IMR-90 (cell line): ENCODE measurements around the gene NEXMIF.

Experiments used
- BHLHE40 ChIP-seq: fragments of 150-350 bp; IDR thresholded peaks from 2 replicates; pipeline ENCODE4 v1.6.1; 2016; ENCODE audit warnings: mild to moderate bottlenecking, low read depth, low read length
- MAFK ChIP-seq: IDR thresholded peaks from 2 replicates; pipeline ENCODE4 v1.6.1; 2012; ENCODE audit warnings: low read depth, low read length, improper control_type of control experiment
- POLR2A ChIP-seq: IDR thresholded peaks from 2 replicates; pipeline ENCODE4 v1.6.1; 2012; ENCODE audit warnings: mild to moderate bottlenecking, low read depth, low read length
- RFX5 ChIP-seq: IDR thresholded peaks from 2 replicates; pipeline ENCODE4 v1.8.0; 2012; ENCODE audit warnings: low read depth, mild to moderate bottlenecking, low read length, moderate library complexity
- SMC3 ChIP-seq: fragments of 150-350 bp; IDR thresholded peaks from 2 replicates; pipeline ENCODE4 v1.6.1; 2016; ENCODE audit warnings: low read depth, mild to moderate bottlenecking, antibody characterized with exemption, low read length, moderate library complexity
- TF ChIP-seq, protein P1 (sequence below): conservative IDR thresholded peaks from 2 replicates; pipeline ENCODE4 v1.5.1; 2012; ENCODE audit warnings: mild to moderate bottlenecking, low read depth, low read length, improper control_type of control experiment

DNA sequence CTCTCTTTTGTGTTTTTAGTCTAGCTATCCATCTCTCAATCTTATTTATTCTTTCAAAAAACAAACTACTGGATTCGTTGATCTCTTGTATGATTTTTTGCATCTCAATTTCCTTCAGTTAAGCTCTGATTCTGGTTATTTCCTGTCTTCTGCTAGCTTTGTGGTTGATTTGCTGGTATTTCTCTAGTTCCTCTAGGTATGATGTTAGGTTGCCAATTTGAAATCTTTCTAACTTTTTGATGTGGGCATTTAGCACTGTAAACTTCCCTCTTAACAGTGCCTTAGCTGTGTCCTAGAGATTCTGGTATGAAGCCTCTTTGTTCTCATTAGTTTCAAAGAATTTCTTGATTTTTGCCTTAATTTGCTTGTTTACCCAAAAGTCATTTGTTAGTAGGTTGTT lies 15.2 kb upstream of the NEXMIF start:
- TF ChIP-seq MAFK: no peak
- TF ChIP-seq SMC3: no peak
- no peak for TF ChIP-seq BHLHE40
- no peak for TF ChIP-seq POLR2A
- TF ChIP-seq, protein P1, sequence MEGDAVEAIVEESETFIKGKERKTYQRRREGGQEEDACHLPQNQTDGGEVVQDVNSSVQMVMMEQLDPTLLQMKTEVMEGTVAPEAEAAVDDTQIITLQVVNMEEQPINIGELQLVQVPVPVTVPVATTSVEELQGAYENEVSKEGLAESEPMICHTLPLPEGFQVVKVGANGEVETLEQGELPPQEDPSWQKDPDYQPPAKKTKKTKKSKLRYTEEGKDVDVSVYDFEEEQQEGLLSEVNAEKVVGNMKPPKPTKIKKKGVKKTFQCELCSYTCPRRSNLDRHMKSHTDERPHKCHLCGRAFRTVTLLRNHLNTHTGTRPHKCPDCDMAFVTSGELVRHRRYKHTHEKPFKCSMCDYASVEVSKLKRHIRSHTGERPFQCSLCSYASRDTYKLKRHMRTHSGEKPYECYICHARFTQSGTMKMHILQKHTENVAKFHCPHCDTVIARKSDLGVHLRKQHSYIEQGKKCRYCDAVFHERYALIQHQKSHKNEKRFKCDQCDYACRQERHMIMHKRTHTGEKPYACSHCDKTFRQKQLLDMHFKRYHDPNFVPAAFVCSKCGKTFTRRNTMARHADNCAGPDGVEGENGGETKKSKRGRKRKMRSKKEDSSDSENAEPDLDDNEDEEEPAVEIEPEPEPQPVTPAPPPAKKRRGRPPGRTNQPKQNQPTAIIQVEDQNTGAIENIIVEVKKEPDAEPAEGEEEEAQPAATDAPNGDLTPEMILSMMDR: no peak
- no peak for TF ChIP-seq RFX5
